Measurements from ENCODE around the gene THSD4.

DNA sequence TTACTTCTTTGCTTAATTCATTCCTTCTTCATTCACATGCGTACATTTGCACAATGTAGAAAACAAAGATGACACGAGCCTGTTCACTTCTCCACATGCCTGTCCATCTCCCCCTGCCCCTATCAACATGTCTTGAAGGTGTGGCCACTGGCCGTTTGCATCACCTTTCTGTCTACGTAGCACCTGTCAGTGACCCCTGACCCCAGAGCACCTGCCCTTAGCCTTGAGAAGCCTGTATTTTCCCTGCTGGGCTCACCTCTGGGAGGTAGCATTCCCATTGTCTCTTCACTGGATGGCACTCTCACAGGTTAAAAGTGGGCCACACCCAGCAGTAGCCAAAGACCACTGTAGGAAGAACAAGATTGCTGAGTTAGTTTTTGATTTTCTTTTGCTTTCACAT lies 234.1 kb downstream of the THSD4 start:
- TF ChIP-seq, protein P1, sequence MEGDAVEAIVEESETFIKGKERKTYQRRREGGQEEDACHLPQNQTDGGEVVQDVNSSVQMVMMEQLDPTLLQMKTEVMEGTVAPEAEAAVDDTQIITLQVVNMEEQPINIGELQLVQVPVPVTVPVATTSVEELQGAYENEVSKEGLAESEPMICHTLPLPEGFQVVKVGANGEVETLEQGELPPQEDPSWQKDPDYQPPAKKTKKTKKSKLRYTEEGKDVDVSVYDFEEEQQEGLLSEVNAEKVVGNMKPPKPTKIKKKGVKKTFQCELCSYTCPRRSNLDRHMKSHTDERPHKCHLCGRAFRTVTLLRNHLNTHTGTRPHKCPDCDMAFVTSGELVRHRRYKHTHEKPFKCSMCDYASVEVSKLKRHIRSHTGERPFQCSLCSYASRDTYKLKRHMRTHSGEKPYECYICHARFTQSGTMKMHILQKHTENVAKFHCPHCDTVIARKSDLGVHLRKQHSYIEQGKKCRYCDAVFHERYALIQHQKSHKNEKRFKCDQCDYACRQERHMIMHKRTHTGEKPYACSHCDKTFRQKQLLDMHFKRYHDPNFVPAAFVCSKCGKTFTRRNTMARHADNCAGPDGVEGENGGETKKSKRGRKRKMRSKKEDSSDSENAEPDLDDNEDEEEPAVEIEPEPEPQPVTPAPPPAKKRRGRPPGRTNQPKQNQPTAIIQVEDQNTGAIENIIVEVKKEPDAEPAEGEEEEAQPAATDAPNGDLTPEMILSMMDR (IDR thresholded peaks at IDR 0.05; ENCODE audit: low read depth, low read length), result no peak
- no peak for TF ChIP-seq EZH2phosphoT487 (IDR thresholded peaks at IDR 0.05; ENCODE audit: low read depth)

All from OCI-LY3 (cell line).